CD4-positive, alpha-beta T cell treated with Interleukin-17A for 1 hour (primary cell): ENCODE data around the gene GAPDHS.

ENCODE experiments used
- DNase-seq: peaks from one replicate; pipeline ENCODE4 v3.0.0-alpha.2; 2020

The GAPDHS gene

GRCh38 chr19:35558400-35559280 lies 25.4 kb downstream of the GAPDHS start:
- DNase-seq, result no peak

GRCh38 chr19:35559281-35559659 lies 26.0 kb downstream of the GAPDHS start:
- no peak for DNase-seq

- DNase-seq, result no peak
Observed at GRCh38 chr19:35559781-35560180, 26.5 kb downstream of the GAPDHS start.

- no peak for DNase-seq
Observed at GRCh38 chr19:35560271-35560670, 27.0 kb downstream of the GAPDHS start.

- DNase-seq, result no peak
Observed at GRCh38 chr19:35560677-35561076, 27.4 kb downstream of the GAPDHS start.

- no peak for DNase-seq
Observed at GRCh38 chr19:35561436-35561835, 28.2 kb downstream of the GAPDHS start.

- no peak for DNase-seq
Observed at GRCh38 chr19:35562336-35562735, 29.1 kb downstream of the GAPDHS start.

- no peak for DNase-seq
Observed at GRCh38 chr19:35562776-35563175, 29.5 kb downstream of the GAPDHS start.

GRCh38 chr19:35563207-35563829 lies 30.1 kb downstream of the GAPDHS start, which contains the start of gene ATP4A:
TSS of gene ATP4A (minus strand) at chr19:35563658. CDS start at chr19:35563629, 29 bp downstream.
- DNase-seq, result no peak

- no peak for DNase-seq
Observed at GRCh38 chr19:35565016-35565856, 32.0 kb downstream of the GAPDHS start.

GRCh38 chr19:35566738-35567137 lies 33.5 kb downstream of the GAPDHS start:
- no peak for DNase-seq

- DNase-seq, result no peak
Observed at GRCh38 chr19:35569281-35569781, 36.1 kb downstream of the GAPDHS start.

GRCh38 chr19:35571406-35571965 lies 38.2 kb downstream of the GAPDHS start:
- DNase-seq, result no peak

- DNase-seq, result no peak
Observed at GRCh38 chr19:35577918-35578317, 44.7 kb downstream of the GAPDHS start.

- DNase-seq, result no peak
Observed at GRCh38 chr19:35578707-35579106, 45.5 kb downstream of the GAPDHS start.

- no peak for DNase-seq
Observed at GRCh38 chr19:35582760-35583159, 49.5 kb downstream of the GAPDHS start.

GRCh38 chr19:35585848-35586247 lies 52.6 kb downstream of the GAPDHS start, which contains the start of gene PMIS2:
TSS of gene PMIS2 (plus strand) at chr19:35586173. CDS start at chr19:35586260, 87 bp downstream.
- no peak for DNase-seq

GRCh38 chr19:35587321-35587720 lies 54.1 kb downstream of the GAPDHS start:
- no peak for DNase-seq

GRCh38 chr19:35590875-35591274 lies 57.6 kb downstream of the GAPDHS start:
- no peak for DNase-seq

GRCh38 chr19:35592226-35592625 lies 59.0 kb downstream of the GAPDHS start:
- peak; percentile 43 for DNase-seq
